Inflammatory macrophage treated with lipopolysaccharide for 1 hour (primary cell): ENCODE results near the gene C1QA.

Experiments used
- DNase-seq, 2 donors: peaks; one replicate each; pipeline ENCODE4 v3.0.0-alpha.2; 2020 to 2022

C1QA gene

DNA sequence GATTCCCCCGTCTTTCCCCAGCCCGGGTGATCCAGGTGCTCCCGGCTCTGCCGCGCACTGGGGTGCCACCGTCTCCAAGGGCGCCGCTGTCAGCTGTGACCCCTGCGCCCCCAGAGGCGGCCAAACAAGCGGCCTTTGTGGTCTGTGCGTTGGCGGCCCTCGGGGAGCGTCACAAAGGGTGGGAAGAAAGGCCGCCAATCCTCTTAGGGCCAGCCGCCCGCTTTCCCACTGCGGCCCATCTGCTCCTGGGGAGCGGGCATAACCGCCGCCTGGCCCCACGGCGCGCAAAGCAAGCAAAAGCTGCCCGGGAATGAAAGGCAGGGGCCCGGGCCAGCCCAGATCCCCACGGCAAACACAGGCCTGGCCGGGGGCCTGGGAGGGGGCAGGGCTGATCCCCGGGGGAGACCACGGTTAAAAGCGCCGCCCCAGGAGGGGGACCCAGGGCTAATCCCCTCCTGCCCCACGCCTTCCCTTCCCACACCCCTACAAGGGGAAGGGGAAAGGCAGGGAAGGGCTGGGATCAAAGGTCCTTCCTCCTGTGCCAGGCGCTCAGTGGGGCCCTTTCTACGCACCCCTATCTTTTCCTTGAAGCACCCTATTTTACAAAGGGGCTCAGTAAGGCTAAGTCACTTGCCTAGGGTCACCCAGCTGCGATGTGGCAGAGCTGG, 40.6 kb downstream of the C1QA start:
- DNase-seq = no peak

DNA sequence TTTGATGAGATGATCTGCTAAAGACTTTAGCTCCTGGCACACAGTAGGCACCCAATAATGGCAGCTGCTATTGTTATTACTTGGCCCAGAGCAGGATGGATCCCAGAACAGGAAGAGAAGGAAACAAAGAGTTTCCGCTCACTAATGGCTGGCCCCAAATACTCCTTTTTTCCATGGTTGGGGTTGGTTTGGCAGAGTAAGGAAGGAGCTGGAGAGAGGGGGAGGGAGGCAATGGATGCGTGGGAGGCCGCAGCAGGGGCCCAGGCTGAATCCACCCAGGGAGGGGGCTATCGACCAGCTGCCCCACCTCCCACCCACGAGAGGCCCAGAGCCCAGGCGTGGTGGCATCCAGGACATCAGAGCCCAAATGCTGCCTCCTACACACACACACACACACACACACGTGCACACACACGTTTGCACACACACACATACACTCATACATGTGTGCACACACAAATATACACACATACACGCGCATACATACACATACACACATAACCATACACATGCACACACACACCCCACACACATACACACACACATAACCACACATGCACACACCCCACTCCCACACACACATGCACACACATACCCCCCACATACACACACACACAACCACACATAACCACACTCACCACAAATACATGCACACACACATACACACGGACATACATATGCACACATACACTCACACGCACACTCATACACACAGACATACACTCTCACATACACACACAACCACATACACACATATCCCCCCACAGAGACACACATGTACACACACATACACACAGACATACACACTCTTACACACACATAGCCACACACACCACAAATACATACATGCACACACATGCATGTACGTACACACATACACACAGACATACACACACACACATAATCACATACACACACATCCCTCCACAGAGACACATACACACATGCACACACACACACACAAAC, 41.8 kb downstream of the C1QA start:
- no peak for DNase-seq

DNA sequence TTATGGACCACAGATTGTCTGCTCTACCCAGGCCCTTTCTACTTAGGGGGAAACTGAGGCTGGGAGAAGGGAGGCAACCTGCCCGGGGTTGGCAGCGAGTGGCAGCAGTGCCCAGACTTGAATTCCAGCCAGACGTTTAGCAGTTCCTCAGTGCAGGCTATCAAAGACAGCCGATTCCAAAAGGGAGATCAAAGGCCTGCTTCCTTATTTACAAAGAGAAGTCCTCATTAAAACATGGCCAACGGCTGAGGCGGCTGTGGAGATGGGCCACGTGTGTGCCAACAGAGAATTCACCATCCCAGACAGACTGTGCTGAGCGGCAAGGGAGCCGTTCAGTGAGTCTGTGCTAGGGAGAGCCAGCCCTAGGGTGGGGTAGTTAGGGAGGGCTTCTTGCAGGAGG, 44.3 kb downstream of the C1QA start:
- DNase-seq = no peak

- DNase-seq = no peak
Measured at GRCh38 chr1:22681556-22682276, 45.3 kb downstream of the C1QA start.

- DNase-seq = no peak
Measured at GRCh38 chr1:22683547-22683946, 47.1 kb downstream of the C1QA start.

GRCh38 chr1:22685591-22686059, 49.2 kb downstream of the C1QA start:
- no peak for DNase-seq

GRCh38 chr1:22687191-22687590, 50.8 kb downstream of the C1QA start:
- DNase-seq = no peak

DNA sequence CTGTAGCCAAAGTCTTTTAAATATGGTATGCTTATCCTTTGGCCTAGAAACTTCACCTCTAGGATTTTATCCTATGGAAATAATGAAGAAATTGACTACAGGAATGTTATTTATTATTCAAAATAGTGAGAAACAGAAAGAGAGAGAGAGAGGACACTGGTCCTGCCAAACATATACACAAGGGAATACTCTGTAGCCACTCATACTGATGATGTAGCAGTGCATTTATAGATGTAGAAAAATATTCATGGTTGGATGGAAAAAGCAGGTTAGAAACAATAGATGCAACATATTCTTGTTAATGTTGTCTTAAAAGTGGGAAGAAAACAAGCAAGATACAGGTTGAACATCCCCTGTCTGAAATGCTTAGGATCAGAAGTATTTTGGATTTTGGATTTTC, 52.0 kb downstream of the C1QA start:
- DNase-seq = no peak
